Parathyroid adenoma (tissue), 2 donors: Measurements from ENCODE around the gene KRT3.
A peak's percentile ranks its signal among the peaks of the same experiment; 100 is the strongest.

ENCODE experiments used
- H2AFZ ChIP-seq: fragments of 300-600 bp; sonication (generic); one replicate; pipeline ENCODE4 v1.7.0; 2017; ENCODE audit warnings: antibody characterized with exemption, mild to moderate bottlenecking
- H3K27ac ChIP-seq: fragments of 300-600 bp; sonication (generic); one replicate; pipeline ENCODE4 v1.7.0; 2017
- H3K27me3 ChIP-seq: fragments of 300-600 bp; sonication (generic); one replicate; pipeline ENCODE4 v1.7.0; 2017; ENCODE audit warnings: low read length; ENCODE audit not compliant: control insufficient read depth, insufficient read depth
- H3K36me3 ChIP-seq: fragments of 300-600 bp; sonication (generic); one replicate; pipeline ENCODE4 v1.7.0; 2017; ENCODE audit warnings: low read length; ENCODE audit not compliant: control insufficient read depth, insufficient read depth
- H3K4me1 ChIP-seq: fragments of 300-600 bp; sonication (generic); one replicate; pipeline ENCODE4 v1.7.0; 2017; ENCODE audit warnings: control low read depth
- H3K4me2 ChIP-seq: fragments of 300-600 bp; sonication (generic); one replicate; pipeline ENCODE4 v1.7.0; 2017; ENCODE audit warnings: low read length
- H3K4me3 ChIP-seq: fragments of 300-600 bp; sonication (generic); one replicate; pipeline ENCODE4 v1.7.0; 2017; ENCODE audit warnings: low read depth, low read length
- H3K79me2 ChIP-seq: fragments of 300-600 bp; sonication (generic); one replicate; pipeline ENCODE4 v1.7.0; 2017; ENCODE audit warnings: control low read depth
- H3K9ac ChIP-seq: fragments of 300-600 bp; sonication (generic); one replicate; pipeline ENCODE4 v1.7.0; 2017; ENCODE audit warnings: mild to moderate bottlenecking
- H3K9me3 ChIP-seq: fragments of 300-600 bp; sonication (generic); one replicate; pipeline ENCODE4 v1.7.0; 2017; ENCODE audit warnings: low read length; ENCODE audit not compliant: control insufficient read depth
- TF ChIP-seq, protein P1 (sequence below): fragments of 300-600 bp; sonication (generic); IDR thresholded peaks from one replicate; pipeline ENCODE4 v1.7.0; 2017; ENCODE audit warnings: antibody characterized with exemption, mild to moderate bottlenecking
- donor health status: primary hyperparathyroidism.

Gene KRT3

DNA sequence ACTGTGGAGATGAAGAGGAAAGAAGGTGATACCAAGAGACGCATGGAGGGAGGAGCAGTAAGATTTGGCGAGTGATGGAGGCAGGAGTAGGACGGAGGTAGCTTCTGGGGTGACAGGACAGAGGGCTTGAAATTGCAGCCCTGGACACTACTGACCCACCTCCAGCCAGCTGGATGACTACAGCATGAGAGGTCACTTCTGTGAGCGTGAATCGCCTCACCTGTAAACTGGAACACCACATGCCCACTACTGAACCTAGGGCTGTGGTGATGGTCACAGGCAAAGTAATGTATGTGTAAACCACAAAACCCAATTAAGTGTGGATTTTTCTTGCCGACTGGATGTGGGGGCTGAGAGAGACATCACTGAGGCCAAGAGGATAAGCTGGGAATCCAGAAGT, 24.6 kb upstream of the KRT3 start:
- Histone ChIP-seq H3K4me2 (no peak overlapping the region), H2AFZ (no peak overlapping the region), H3K27me3 (no peaks in the 10 kb centered on the region), H3K79me2 (no peaks in the 10 kb centered on the region), H3K4me3 (no peak overlapping the region), H3K9ac (no peak overlapping the region), H3K9me3 (no peaks in the 10 kb centered on the region), H3K4me1 (peaks cover 11% of the 10 kb centered on the region), H3K27ac (no peak overlapping the region), H3K36me3 (no peaks in the 10 kb centered on the region)
- TF ChIP-seq, protein P1, sequence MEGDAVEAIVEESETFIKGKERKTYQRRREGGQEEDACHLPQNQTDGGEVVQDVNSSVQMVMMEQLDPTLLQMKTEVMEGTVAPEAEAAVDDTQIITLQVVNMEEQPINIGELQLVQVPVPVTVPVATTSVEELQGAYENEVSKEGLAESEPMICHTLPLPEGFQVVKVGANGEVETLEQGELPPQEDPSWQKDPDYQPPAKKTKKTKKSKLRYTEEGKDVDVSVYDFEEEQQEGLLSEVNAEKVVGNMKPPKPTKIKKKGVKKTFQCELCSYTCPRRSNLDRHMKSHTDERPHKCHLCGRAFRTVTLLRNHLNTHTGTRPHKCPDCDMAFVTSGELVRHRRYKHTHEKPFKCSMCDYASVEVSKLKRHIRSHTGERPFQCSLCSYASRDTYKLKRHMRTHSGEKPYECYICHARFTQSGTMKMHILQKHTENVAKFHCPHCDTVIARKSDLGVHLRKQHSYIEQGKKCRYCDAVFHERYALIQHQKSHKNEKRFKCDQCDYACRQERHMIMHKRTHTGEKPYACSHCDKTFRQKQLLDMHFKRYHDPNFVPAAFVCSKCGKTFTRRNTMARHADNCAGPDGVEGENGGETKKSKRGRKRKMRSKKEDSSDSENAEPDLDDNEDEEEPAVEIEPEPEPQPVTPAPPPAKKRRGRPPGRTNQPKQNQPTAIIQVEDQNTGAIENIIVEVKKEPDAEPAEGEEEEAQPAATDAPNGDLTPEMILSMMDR: no peak

DNA sequence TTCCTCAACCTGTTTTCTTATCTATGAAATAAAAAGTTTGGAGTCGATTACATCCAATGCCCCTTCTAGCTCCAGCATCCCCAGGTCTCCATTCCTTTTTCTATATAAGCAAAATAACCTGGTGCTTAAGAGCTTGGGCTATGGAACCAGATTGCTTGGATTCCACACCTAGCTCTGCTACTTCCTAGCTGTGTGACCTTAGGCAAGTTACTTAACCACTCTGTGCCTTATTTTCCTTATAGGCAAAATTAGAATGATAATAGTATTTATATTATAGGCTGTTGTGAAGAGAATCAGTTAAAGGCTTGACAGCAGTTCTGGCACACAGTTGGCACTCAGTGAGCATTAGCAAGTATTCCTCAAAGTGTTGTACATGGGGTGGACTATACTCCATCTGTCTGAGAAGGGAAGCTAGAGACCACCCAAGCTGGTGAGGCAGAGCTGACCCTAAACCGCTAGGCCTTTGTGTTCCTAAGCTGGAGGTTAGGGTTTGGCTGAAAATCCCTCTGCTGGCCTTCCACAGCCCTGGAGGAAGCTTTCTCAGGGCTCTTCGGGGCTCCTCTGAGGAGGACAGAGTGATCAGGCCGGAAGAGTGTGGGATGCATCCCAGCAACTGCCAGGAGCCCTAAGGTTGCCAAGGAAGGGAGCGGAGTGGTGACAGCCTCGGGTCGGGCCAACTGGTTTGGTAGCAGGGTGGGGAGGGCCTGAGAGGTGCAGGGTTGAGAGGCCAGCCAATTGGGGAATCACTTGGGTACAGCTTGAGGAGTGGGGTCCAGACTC, 24.0 kb upstream of the KRT3 start:
- no peak overlapping the region for H3K4me2 ChIP-seq
- H3K9me3 ChIP-seq: no peaks in the 10 kb centered on the region
- no peak overlapping the region for H3K27ac ChIP-seq
- no peak overlapping the region for H2AFZ ChIP-seq
- no peaks in the 10 kb centered on the region for H3K36me3 ChIP-seq
- H3K4me3 ChIP-seq: no peak overlapping the region
- no peaks in the 10 kb centered on the region for H3K79me2 ChIP-seq
- no peak overlapping the region for H3K9ac ChIP-seq
- H3K4me1 ChIP-seq: peaks cover 11% of the 10 kb centered on the region
- no peaks in the 10 kb centered on the region for H3K27me3 ChIP-seq
- TF ChIP-seq, protein P1: no peak

DNA sequence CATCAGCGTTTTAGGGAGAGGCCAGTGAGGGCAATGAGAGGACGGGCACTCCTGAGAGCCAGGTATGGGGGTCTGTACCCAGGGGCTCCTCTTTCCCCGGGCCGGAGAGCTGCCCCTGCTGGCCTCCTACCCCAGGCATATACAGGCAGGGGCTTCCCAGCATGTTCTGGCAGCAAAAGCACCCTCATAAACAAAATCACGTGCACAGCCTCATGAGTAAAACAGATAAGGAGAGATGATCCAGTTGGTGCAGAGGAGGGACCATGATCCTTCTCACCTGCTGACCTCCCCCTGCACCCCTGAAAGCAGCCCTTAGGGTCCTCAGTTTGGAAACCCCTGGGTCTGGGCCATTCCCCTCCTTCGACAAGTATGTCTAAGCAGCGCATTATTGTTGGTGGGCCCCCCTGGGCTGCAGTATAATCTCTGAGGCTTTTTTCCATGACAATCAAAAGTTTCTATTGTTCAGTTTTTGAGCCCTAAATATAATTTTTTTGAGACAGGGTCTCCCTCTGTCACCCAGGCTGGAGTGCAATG, 23.0 kb upstream of the KRT3 start:
- no peaks in the 10 kb centered on the region for H3K27me3 ChIP-seq
- no peak overlapping the region for H3K4me2 ChIP-seq
- TF ChIP-seq, protein P1: no peak
- H2AFZ ChIP-seq: peak overlapping the region; percentile 50
- H3K36me3 ChIP-seq: no peaks in the 10 kb centered on the region
- H3K9ac ChIP-seq: no peak overlapping the region
- no peaks in the 10 kb centered on the region for H3K79me2 ChIP-seq
- H3K9me3 ChIP-seq: no peaks in the 10 kb centered on the region
- H3K4me3 ChIP-seq: no peak overlapping the region
- no peak overlapping the region for H3K27ac ChIP-seq
- H3K4me1 ChIP-seq: peaks cover 11% of the 10 kb centered on the region

DNA sequence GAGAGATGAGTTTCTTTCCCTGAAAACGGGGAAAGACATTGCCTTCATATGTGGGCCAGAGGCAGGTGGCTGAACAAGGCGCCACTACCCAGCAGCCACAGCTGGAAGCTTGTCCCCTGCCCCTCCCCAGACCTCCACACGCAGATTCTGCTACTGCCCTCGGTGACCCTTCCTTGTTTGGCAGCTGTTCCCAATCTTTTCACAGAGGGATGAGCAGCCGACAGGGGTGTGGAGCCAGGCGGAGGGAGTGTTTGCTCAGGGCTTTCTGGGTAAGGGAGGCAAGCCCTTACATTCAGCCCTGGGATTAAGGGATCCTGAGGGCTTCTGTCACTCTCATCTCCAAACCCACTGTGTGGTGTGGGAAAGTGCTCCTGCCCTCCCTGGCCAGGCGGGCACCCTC, 22.5 kb upstream of the KRT3 start:
- H3K36me3 ChIP-seq: no peaks in the 10 kb centered on the region

More for the DNA sequence above, 22.5 kb upstream of the KRT3 start:
- H3K27ac ChIP-seq: no peak overlapping the region
- H3K4me1 ChIP-seq: peaks cover 11% of the 10 kb centered on the region
- no peak overlapping the region for H3K9ac ChIP-seq
- no peaks in the 10 kb centered on the region for H3K9me3 ChIP-seq
- H3K4me2 ChIP-seq: no peak overlapping the region
- H3K4me3 ChIP-seq: no peak overlapping the region
- TF ChIP-seq, protein P1: no peak
- no peaks in the 10 kb centered on the region for H3K79me2 ChIP-seq
- no peaks in the 10 kb centered on the region for H3K27me3 ChIP-seq
- H2AFZ ChIP-seq: peak overlapping the region; percentile 50
